GM19468 (cell line): ENCODE data around the gene USP20.
A peak's percentile ranks its signal among the peaks of the same experiment; 100 is the strongest.

Source experiments
- ATAC-seq: cut with Tn5 transposase; IDR thresholded peaks from one replicate; pipeline ENCODE4 v1.9.1; 2021; ENCODE audit warnings: mild to moderate bottlenecking, moderate library complexity, moderate number of reproducible peaks; ENCODE audit not compliant: unreplicated experiment; ENCODE audit errors: extremely low read depth

USP20 gene

DNA sequence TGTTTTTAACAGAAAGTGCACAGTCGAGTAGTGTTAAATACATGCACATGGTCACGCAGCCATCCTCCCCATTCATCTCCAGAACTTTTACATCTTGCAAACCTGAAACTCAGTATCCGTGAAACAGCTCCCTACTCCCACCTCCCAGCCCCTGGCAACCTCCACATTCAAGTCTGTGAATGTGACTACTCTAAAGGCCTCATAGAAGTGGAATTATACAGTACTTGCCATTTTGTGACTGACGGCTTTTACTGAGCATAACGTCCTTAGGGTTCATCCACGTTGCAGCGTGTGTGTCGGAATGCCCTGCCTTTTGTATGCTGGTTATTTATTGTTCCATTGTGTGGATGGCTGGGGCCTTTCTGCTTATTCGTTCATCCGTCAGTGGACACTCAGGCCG lies 35.8 kb downstream of the USP20 start:
- no peak for ATAC-seq

DNA sequence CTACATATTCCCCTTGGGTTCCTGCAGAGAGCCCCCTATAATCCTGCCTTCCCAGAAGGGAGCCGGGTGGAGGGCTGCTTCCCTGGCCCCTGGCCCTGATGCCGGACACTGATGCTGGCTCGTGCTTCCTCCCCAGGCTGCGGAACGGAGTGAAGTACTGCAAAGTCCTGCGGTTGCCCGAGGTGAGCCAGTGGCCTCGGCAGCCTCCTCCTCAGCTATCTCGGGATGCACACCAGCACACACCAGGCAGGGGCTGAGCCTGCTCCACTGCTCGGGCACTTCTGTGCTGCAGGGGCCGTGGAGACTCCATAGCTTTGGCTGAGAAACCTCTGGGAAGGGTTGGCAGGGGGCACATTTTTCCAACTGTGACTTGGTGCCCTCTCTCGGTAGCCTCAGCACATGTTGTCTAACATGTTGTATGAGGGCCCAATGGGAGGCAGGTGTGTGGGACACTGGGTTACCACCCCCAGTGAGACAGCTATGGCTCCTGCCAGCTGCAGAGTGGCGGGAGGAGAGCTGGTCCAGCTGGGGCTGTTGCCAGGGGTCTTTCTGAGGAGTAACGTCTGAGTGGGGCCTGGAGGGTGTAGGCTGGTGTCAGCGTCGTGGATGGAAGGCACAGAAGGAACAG lies 38.4 kb downstream of the USP20 start:
- ATAC-seq = no peak

DNA sequence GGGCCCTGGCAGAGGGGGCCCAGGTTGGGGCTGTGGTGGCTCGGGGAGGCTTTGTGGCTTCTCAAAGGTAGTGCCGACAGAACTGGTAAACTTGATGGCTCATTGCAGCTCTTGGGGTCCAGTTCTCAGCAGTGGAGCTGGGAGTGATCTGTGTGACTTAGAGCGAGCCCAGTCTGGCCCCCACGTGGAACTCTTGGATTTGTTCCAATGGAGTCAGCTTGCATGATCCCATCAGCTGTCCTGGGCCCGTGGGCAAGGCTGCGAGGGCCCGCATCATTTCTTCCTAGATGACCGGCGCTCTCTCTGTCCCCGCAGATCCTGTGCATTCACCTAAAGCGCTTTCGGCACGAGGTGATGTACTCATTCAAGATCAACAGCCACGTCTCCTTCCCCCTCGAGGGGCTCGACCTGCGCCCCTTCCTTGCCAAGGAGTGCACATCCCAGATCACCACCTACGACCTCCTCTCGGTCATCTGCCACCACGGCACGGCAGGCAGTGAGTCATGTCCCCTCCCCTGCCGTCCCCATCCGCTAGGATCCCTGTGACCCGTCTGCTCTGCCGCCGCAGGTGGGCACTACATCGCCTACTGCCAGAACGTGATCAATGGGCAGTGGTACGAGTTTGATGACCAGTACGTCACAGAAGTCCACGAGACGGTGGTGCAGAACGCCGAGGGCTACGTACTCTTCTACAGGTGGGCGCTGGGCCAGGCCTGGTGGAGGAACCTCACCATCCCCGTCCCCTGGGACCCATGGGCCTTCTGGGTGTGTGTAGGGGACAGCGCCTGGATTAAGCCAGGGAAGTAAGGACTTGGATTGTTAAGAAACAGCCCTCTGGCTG lies 39.2 kb downstream of the USP20 start:
- no peak for ATAC-seq

DNA sequence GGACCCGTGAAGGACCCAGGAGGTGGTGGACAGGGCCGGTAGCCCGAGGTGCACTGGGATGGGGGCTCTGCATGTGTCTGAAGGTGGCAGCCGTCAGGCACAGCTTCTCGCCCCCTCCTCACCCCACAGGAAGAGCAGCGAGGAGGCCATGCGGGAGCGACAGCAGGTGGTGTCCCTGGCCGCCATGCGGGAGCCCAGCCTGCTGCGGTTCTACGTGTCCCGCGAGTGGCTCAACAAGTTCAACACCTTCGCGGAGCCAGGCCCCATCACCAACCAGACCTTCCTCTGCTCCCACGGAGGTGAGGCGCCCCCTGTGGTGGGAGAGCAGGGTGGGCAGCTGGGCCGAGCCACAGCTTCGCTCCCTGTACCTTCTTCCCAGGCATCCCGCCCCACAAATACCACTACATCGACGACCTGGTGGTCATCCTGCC lies 39.9 kb downstream of the USP20 start:
- ATAC-seq = no peak

DNA sequence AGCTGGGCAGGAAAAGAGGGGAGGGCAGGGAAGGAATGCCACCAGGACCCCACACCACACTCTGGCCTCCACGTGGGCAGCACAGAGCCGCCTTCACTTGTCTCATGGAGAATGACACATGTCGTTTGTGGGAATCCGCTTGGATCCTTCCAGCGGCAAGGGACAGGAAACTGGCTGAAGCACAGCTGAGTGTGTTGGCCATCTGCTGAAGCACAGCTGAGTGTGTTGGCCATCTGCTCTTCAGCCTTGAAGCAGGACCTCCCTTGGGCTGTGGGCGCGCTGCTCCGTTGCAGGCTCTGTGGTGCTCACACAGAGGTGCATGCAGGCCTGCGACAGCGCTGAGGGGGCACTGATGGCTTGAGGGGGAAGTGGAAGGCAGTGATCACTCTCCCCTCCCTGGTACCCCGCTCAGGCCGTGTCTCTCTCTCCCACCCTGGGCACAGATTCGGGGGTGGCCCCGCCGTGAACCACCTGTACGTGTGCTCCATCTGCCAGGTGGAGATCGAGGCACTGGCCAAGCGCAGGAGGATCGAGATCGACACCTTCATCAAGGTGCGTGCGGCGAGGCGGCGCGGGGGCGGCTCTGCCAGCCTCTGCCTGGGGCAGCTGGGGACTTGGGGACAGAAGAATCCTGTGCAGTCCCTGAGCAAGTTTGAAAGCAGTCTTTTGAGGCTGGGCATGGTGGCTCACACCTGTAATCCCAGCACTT lies 40.6 kb downstream of the USP20 start:
- no peak for ATAC-seq

DNA sequence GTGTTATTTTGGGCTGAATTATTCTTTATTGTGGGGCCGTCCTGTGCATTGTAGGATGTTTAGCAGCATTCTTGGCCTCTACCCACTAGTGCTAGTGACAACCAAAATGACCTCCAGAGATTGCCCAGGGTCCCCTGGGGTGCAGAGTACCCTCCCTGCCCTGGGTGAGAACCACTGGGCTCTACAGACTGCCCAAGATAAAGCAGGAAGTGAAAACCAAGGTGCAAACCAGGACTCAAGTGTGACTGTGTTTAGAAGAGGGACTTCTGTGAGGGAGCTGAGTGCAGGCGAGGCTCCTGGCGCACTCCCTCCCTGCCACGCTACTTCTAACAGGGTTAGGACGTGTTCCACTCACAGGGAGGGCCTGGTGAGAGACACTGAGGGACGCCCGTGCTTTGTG lies 41.6 kb downstream of the USP20 start:
- ATAC-seq = no peak

DNA sequence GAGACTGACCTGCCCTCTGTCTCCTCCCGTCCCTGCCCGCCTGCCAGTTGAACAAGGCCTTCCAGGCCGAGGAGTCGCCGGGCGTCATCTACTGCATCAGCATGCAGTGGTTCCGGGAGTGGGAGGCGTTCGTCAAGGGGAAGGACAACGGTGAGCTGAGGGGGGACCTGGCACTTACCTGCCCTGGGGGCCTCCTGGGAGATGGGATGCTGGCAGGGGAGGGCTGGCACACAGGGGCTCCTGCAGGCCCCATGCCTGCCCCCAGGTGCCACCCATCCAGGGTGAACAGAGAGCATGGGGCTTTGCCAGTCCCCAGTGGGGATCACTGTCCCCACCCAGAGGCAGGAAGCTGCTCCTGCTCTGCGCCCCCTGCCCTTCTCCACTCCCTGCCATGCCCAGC lies 43.0 kb downstream of the USP20 start:
- ATAC-seq = no peak

DNA sequence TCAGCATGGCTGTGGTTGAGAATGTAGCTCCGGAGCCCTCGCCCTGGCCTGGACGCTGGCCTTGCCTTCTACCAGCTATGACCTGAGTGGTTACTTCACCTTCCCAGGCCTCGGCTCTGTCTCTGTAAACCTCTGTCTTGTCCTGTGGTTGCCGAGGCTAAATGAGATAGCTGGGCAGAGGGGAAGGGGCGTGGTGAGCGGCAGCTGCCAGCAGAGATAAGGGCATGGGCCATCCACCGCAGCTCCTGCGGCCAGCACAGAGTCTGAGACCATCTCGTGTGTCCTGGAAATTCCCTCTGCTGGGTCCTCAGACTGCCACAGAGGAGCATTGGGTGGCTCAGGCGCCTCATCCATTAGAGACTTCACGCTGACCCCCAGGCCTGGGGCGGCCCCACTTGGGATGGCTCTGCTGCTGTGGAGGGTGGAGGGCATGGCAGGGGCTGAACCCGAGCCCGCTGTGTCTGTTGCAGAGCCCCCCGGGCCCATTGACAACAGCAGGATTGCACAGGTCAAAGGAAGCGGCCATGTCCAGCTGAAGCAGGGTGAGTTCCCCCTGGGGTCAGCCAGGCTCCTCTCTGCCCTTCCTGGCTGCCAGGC lies 43.9 kb downstream of the USP20 start:
- no peak for ATAC-seq

DNA sequence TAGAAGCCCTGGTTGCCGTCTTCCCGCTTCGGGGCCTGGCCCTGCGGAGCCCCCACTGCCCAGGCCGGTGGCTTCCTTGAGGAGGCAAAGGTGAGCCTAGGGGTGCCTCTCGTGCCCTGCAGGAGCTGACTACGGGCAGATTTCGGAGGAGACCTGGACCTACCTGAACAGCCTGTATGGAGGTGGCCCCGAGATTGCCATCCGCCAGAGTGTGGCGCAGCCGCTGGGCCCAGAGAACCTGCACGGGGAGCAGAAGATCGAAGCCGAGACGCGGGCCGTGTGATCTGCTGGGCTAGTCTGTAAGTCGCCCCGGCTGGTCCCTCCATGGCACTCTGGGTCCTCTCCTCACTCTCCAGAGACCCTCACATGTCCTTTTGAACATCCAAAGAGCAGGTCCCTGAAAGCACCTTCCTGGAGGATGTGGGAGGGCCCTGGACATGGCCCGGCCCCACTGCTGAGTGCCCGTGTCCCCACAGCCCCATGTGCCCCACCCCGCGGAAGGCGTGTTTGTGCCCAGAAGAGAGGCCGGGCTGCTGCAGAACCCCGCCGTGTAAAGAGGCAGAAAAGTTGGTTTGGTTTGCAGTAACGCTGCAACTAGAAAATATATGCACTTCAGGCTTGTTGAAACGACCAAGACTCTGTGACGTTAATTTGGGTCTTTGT lies 44.9 kb downstream of the USP20 start:
- ATAC-seq = no peak

DNA sequence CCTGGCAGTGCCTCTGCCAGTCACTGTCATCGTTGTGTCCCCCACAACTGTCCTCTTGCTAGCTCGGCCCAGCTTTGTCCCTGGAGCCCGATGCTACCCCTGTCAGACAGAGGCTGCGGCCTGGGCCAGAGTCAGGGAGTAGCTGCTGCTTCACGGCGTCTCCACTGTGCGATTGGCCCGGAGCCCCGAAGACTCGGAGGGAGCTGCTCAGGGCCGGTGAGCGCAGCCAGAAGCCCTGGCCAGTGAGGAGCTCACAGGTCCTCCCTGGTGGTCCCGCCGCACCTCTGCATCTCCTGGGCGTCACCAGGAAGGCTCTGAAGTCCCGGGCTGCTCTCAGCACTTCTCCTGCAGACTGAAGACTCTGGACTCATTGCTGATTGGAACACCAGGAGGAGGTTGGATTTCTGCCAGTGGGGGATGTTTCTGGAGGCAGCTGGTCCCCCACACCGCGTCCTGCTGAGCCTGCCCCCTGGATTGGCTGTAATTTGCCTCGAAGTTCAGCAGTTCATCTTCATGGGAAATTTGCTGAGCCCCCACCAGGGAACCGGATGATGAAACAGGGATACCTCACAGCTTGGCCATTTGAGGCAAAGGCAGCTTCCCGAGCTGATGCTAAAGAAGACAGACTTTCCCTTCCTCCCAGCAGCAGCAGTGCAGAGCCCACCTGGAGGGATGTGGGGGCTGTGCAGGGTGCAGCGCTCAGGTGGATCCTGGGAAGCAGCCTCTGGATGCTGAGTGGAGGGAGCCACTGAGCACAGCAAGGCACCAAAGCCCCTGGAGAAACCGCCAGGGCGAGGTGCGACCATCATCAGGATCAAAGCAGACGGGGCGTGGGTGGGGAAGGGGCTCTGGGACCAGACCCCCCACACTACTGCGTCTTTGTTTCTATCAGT lies 45.6 kb downstream of the USP20 start:
- ATAC-seq = no peak

DNA sequence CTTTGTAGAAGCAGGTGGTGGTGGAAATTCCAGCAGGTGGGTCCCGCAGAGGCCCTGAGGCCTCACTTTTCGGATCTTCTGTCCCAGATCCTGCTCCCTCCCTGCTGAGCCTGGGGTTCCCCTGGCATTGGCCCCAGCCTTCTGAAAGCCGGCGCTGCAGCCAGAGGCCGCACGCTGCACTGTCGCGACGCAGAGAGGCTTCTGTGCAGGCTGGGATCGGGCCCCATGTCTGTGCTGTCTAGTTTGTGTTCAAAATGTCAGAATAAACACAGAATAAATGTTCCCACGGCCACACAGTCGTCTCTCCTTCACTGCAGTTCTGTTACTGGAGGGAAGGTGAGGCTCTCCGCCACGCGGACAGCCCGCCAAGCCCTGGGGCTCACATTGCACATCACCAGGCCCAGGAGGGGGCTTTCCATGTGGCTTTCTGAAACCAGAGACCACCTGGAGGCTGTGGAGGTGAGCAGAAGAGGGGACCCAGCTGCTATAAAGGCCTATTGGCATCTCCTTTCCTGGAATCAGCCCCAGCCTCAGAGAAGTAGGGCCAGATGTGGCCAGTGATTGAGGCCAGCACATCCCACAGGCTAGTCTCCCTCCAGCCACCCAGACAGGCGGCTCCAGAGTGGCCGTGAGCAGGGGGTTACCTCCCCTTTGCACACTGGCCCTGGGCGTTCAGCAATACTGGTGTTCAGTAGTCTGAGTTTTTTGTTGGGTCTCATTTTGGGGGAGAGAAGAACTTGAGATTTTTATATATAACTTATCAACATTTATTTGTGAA lies 46.5 kb downstream of the USP20 start:
- no peak for ATAC-seq

DNA sequence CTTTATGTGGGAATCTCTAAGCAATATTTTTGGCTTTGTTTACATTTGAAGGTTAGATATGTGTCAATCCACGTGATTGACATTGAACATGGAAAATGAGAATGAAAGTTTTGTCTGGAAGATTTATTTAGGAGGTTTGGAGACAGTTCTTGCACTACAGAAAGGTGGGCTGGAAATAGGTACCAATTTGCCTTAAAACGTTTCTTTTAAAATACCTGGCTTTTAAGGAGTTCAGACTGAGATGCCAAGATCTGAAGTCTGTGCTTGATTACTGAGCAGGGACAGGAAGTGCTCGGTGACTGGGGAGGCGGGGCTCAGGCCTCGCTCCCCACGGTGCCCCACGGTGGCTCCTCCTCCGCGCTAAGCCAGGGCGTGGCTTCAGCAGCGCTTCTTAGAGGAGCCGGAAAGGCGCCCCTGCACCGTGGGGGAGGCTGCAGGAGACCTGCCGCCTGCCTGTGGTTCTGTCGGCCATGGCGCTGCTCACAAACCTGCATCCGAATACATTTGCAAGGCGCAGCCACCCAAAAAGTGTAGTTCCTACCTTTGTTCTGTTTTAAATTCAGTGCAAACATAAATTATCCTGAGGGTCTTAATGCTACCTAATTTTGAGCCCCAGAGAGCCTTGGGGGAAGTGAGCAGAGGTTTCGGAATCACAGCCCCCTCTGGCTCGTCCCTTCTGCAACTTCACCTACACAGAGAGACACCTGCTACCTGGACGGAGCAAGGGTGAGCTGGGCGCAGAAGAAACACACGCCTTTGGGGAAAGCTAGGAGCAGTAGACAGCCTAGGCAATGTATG lies 49.2 kb downstream of the USP20 start:
- ATAC-seq = peak; percentile 61

DNA sequence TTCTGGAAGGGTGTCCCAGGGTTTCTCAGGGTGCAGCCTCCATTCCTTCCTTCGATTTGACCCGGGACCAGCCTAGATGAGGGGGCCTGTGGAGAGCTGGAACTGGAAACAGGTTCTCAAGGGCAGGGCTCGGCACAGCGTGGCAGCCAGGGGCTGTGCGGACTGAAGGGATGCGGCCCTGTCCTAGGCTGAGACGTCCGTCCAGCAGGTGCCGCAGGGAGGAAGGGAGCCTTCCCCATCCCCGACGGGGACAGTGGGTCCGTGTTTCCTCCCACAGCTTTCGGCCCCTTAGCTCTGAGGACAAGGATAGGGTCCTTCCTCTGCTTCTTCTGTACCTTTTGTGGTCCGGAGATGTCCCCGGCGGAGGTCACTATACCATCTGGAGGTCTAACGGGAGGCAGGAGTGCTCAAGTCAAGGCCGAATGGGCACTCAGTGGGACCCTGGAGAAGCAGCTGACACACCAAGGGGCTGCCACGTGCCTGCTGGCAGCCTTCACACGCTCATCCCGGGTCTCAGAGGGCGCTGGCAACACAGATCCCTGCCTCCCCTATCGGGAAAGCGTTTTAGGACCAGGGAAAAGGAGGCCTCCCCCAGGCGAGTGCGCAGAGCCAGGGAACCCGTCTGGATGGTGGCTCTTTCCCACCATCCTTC lies 49.9 kb downstream of the USP20 start:
- no peak for ATAC-seq

DNA sequence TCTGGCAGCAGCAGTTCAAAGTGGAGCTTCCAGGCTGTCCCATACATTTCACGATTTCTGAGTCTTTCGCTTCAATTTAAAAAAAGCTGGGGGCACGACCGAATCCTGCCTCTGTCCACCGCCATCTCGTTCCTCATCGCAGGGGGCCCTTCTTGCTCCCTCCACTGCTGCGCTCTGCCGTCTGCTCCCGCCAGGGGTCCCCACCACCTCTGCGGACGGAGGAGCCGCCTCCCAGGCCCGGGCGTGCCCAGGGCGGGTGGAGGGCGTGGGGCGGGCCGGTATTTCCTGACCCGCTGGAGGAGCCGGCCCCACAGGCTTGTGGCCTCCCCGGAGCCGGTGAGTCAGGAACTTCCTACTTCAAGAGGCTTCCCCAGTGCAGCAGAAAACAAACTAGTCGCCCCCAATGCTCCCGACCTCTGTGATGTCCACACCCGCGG lies 50.4 kb downstream of the USP20 start:
- no peak for ATAC-seq

DNA sequence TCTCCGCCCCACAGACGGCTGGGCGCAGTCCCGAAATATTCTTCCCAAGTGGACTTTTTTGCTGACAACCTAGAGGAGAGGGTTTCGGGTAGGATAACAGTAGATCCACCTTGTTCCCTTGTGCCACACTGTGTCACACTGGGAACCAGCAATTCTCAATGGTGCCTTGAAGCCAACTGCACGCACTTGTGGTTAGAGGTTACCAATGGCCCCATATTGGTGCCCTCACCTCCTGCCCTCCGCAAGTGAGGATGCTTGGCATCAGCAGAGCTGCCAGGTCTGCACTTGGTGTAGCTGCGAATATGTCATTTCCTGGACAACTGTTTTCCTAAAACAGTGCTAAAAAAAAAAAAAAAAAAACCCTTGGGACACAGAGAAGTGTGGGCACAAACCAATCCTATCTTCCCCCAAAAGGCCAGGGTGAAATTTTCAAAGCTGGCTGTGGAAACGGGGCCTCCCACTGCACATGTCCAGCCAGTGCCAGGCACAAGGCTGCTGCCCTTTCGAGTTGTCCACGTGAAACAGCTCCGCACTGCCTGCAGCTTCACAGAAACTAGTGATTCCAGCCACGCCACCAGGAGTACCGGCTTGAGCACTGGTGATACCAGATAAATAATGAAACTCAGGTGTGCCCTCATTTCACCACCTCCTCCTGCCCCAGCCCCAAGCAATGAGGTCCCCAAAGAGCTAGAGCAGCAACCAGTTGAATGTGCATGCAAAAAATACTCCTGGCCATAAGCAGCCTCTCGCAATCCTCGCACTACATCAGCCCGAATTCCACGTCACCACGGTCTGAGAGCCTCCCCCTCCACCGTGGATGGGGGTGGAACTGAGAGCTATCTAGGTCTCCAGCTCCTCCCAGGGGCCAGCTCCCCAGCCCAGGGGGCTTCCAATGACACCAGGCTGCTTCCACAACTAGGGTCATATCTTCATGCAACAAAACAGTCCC lies 51.2 kb downstream of the USP20 start:
- no peak for ATAC-seq
